Fibroblast of skin of scalp (primary cell): Measurements from ENCODE around the gene APOBEC4. TPM values are rescaled to one million over a fixed set of nuclear protein-coding genes. Genes with fewer than 3 reads are reported as not detected.
A peak's percentile ranks its signal among the peaks of the same experiment; 100 is the strongest.
"Not testable (repeated sequence)": the region's sequence is repeated elsewhere in the genome, so short reads cannot be mapped to it uniquely, and the experiment has no call there.

ENCODE experiments used
- DNase-seq: peaks from one replicate; pipeline ENCODE4 v3.0.0-alpha.2; 2013
- polyA plus RNA-seq, 2 experiments: library from polyadenylated mRNA; unstranded; fragments of 120-200 nt; gene quantifications; one replicate each; pipeline ENCODE4 v1.2.1, GENCODE V29; 2013; ENCODE audit not compliant: insufficient read length in 2 of 2

The APOBEC4 gene
- not detected for polyA plus RNA-seq (2013, experiment 1 of 2; ENCODE audit: insufficient read length)
- polyA plus RNA-seq (2013, experiment 2 of 2; ENCODE audit: insufficient read length) = not detected

GRCh38 chr1:183652547-183653461 is at the start of gene APOBEC4:
Gene APOBEC4 (minus strand): TSS chr1:183653316. CDS start chr1:183648781, 4,535 bp downstream.
- DNase-seq = no peak

- DNase-seq = no peak
Observed at GRCh38 chr1:183702813-183703198, 49.7 kb upstream of the APOBEC4 start.

GRCh38 chr1:183702087-183702812 is 49.1 kb upstream of the APOBEC4 start:
- no peak for DNase-seq

GRCh38 chr1:183699616-183700160 is 46.6 kb upstream of the APOBEC4 start:
- no peak for DNase-seq

GRCh38 chr1:183697814-183698590 is 44.9 kb upstream of the APOBEC4 start:
- DNase-seq = no peak

GRCh38 chr1:183696981-183697380 is 43.9 kb upstream of the APOBEC4 start:
- no peak for DNase-seq

GRCh38 chr1:183694755-183695154 is 41.6 kb upstream of the APOBEC4 start:
- no peak for DNase-seq

- no peak for DNase-seq
Observed at GRCh38 chr1:183694066-183694465, 41.0 kb upstream of the APOBEC4 start.

- DNase-seq = no peak
Observed at GRCh38 chr1:183693521-183693920, 40.4 kb upstream of the APOBEC4 start.

GRCh38 chr1:183689762-183690204 is 36.7 kb upstream of the APOBEC4 start:
- DNase-seq = no peak

- DNase-seq = no peak
Observed at GRCh38 chr1:183688341-183689060, 35.4 kb upstream of the APOBEC4 start.

- DNase-seq = no peak
Observed at GRCh38 chr1:183687546-183688304, 34.6 kb upstream of the APOBEC4 start.

GRCh38 chr1:183686229-183686628 is 33.1 kb upstream of the APOBEC4 start:
- DNase-seq = no peak

GRCh38 chr1:183685112-183685713 is 32.1 kb upstream of the APOBEC4 start:
- DNase-seq = peak; percentile 55

GRCh38 chr1:183679363-183679762 is 26.2 kb upstream of the APOBEC4 start:
- DNase-seq = not testable (repeated sequence)

GRCh38 chr1:183678819-183679218 is 25.7 kb upstream of the APOBEC4 start:
- no peak for DNase-seq

- peak; percentile 40 for DNase-seq
Observed at GRCh38 chr1:183676586-183677189, 23.6 kb upstream of the APOBEC4 start.

GRCh38 chr1:183675883-183676585 is 22.9 kb upstream of the APOBEC4 start:
- no peak for DNase-seq

- no peak for DNase-seq
Observed at GRCh38 chr1:183675381-183675780, 22.3 kb upstream of the APOBEC4 start.
